Caco-2 (cell line): ENCODE data around the gene FAM170B. TPM values are rescaled to one million over a fixed set of nuclear protein-coding genes. Genes with fewer than 3 reads are reported as not detected.

ENCODE experiments used
- BruUV-seq: library from RNA; stranded (reverse); fragments of 400-500 nt; replicated peaks from 2 replicates; lab custom pipeline; 2021; lab: Mats Ljungman, UMichigan
- CTCF ChIA-PET: fragments of 300-600 bp; sonication (Branson Sonifier 250); formaldehyde crosslinking; loops from one replicate; lab custom pipeline; 2022; ENCODE audit warnings: antibody characterized with exemption; lab: Charles Lee
- POLR2A ChIA-PET: fragments of 300-600 bp; sonication (Branson Sonifier 250); formaldehyde crosslinking; loops from one replicate; lab custom pipeline; 2022; ENCODE audit warnings: antibody characterized with exemption; lab: Charles Lee
- DNase-seq, 2 experiments: peaks; one replicate each; pipeline versions ENCODE4 v3.0.0 to v3.0.0-alpha.2; 2020 to 2022
- H3K27me3 ChIP-seq: replicated peaks from 2 replicates; pipeline ENCODE4 v1.6.0; 2011; ENCODE audit warnings: low read length; ENCODE audit not compliant: control insufficient read depth, insufficient read depth
- H3K36me3 ChIP-seq: 2 replicates; pipeline ENCODE4 v1.5.1; 2011; ENCODE audit warnings: low read length; ENCODE audit not compliant: control insufficient read depth, insufficient read depth
- H3K4me1 ChIP-seq: fragments of 250-450 bp; sonication (Bioruptor Pico); 2 replicates; pipeline ENCODE4 v1.5.1; 2020; ENCODE audit warnings: mild to moderate bottlenecking
- H3K4me3 ChIP-seq: 2 replicates; pipeline ENCODE4 v1.5.1; 2011; ENCODE audit warnings: low read depth, mild to moderate bottlenecking, control low read depth, low read length
- H3K9me3 ChIP-seq: fragments of 250-450 bp; sonication (Bioruptor Pico); 2 replicates; pipeline ENCODE4 v1.5.1; 2020; ENCODE audit warnings: mild to moderate bottlenecking, moderate library complexity
- H3K27ac Mint-ChIP-seq: one replicate; pipeline ENCODE4 v1.8.0; 2022; ENCODE audit warnings: mixed read lengths; ENCODE audit not compliant: unreplicated experiment
- H3K27me3 Mint-ChIP-seq: one replicate; pipeline ENCODE4 v1.8.0; 2022; ENCODE audit warnings: mixed read lengths; ENCODE audit not compliant: insufficient read depth, unreplicated experiment
- H3K36me3 Mint-ChIP-seq: one replicate; pipeline ENCODE4 v1.8.0; 2022; ENCODE audit warnings: mild to moderate bottlenecking, mixed read lengths; ENCODE audit not compliant: insufficient read depth, unreplicated experiment
- H3K4me1 Mint-ChIP-seq: one replicate; pipeline ENCODE4 v1.8.0; 2022; ENCODE audit warnings: low read depth, mixed read lengths; ENCODE audit not compliant: unreplicated experiment
- H3K4me3 Mint-ChIP-seq: one replicate; pipeline ENCODE4 v1.8.0; 2022; ENCODE audit warnings: mild to moderate bottlenecking, moderate library complexity, mixed read lengths; ENCODE audit not compliant: unreplicated experiment
- H3K9me3 Mint-ChIP-seq: one replicate; pipeline ENCODE4 v1.8.0; 2022; ENCODE audit warnings: mixed read lengths; ENCODE audit not compliant: unreplicated experiment
- CTCF ChIP-seq, 2 experiments: fragments of 200-600 bp in 1 of 2; IDR thresholded peaks; 1 replicate in 1 of 2; 2 replicates in 1 of 2; pipeline versions ENCODE4 v1.5.1 to v1.8.0; 2011 to 2022; ENCODE audit warnings: antibody characterized with exemption in 1 of 2, control low read depth in 1 of 2, inconsistent platforms in 1 of 2, low read depth in 1 of 2, low read length in 1 of 2, mild to moderate bottlenecking in 1 of 2, moderate library complexity in 1 of 2; ENCODE audit not compliant: insufficient read depth in 1 of 2, severe bottlenecking in 1 of 2, unreplicated experiment in 1 of 2
- intact Hi-C: fragments of 100-400 bp; cut with micrococcal nuclease; formaldehyde crosslinking; loops from one replicate; pipeline ENCODE4 v1.10.0; 2022; ENCODE audit not compliant: unreplicated experiment
- total RNA-seq: library from RNA; stranded (reverse); gene quantifications from 2 replicates; pipeline ENCODE4 v1.2.3, GENCODE V29; 2022

Gene FAM170B
- total RNA-seq, 1 experiment from 2014 or later, result not detected

- Histone ChIP-seq H3K9me3 (no peaks in the 10 kb centered on the region), H3K27me3 (0 out of 2 replicates have a peak, but pooled peaks cover 1% of the 10 kb centered on the region), H3K4me1 (no peaks in the 10 kb centered on the region), H3K4me3 (no peak overlapping the region), H3K36me3 (no peaks in the 10 kb centered on the region)
- H3K27ac Mint-ChIP-seq, result no peak overlapping the region
- CTCF ChIA-PET, result no interaction called here
- TF ChIP-seq CTCF (IDR thresholded peaks at IDR 0.05; ENCODE audit: insufficient read depth in 1 of 2, low read depth in 1 of 2, low read length in 1 of 2, severe bottlenecking in 1 of 2, unreplicated experiment in 1 of 2), result no peak
- H3K4me1 Mint-ChIP-seq, result no peaks in the 10 kb centered on the region
- H3K9me3 Mint-ChIP-seq, result no peaks in the 10 kb centered on the region
- DNase-seq, result no peak
- H3K27me3 Mint-ChIP-seq, result peaks cover 20% of the 10 kb centered on the region
- POLR2A ChIA-PET, result no interaction called here
- intact Hi-C loops, result no loop called here
- BruUV-seq, result no TSS peak
- H3K4me3 Mint-ChIP-seq, result no peak overlapping the region
- H3K36me3 Mint-ChIP-seq, result no peaks in the 10 kb centered on the region
Measured at GRCh38 chr10:49139846-49140195, 6.0 kb upstream of the FAM170B start.

- no peaks in the 10 kb centered on the region for H3K9me3 Mint-ChIP-seq
- Histone ChIP-seq H3K4me3 (no peak overlapping the region), H3K27me3 (no peaks in the 10 kb centered on the region), H3K36me3 (no peaks in the 10 kb centered on the region), H3K9me3 (no peaks in the 10 kb centered on the region), H3K4me1 (no peaks in the 10 kb centered on the region)
- ChIA-PET POLR2A (no interaction called here), CTCF (no interaction called here)
- H3K36me3 Mint-ChIP-seq, result no peaks in the 10 kb centered on the region
- no peak overlapping the region for H3K4me3 Mint-ChIP-seq
- BruUV-seq, result no TSS peak
- H3K27me3 Mint-ChIP-seq, result peaks cover 20% of the 10 kb centered on the region
- H3K27ac Mint-ChIP-seq, result no peak overlapping the region
- H3K4me1 Mint-ChIP-seq, result no peaks in the 10 kb centered on the region
- no peak for TF ChIP-seq CTCF (IDR thresholded peaks at IDR 0.05; ENCODE audit: insufficient read depth in 1 of 2, low read depth in 1 of 2, low read length in 1 of 2, severe bottlenecking in 1 of 2, unreplicated experiment in 1 of 2)
- no peak for DNase-seq
- intact Hi-C loops, result no loop called here
Measured at GRCh38 chr10:49139028-49139845, 5.4 kb upstream of the FAM170B start.

GRCh38 chr10:49138361-49138891 lies 4.6 kb upstream of the FAM170B start:
- intact Hi-C loops, result no loop called here
- no peaks in the 10 kb centered on the region for H3K27me3 ChIP-seq
- no peaks in the 10 kb centered on the region for H3K36me3 ChIP-seq
- Mint-ChIP-seq H3K36me3 (no peaks in the 10 kb centered on the region), H3K9me3 (no peaks in the 10 kb centered on the region), H3K4me3 (no peak overlapping the region), H3K27me3 (peaks cover 20% of the 10 kb centered on the region), H3K27ac (no peak overlapping the region), H3K4me1 (no peaks in the 10 kb centered on the region)
- no peak for TF ChIP-seq CTCF (IDR thresholded peaks at IDR 0.05; ENCODE audit: insufficient read depth in 1 of 2, low read depth in 1 of 2, low read length in 1 of 2, severe bottlenecking in 1 of 2, unreplicated experiment in 1 of 2)
- no peaks in the 10 kb centered on the region for H3K4me1 ChIP-seq
- ChIA-PET POLR2A (no interaction called here), CTCF (no interaction called here)
- H3K9me3 ChIP-seq, result no peaks in the 10 kb centered on the region
- no peak overlapping the region for H3K4me3 ChIP-seq
- DNase-seq, result no peak
- no TSS peak for BruUV-seq
